AG09309 (cell line): ENCODE data around the gene NR1I2.

Source experiments
- DNase-seq: peaks from one replicate; pipeline ENCODE4 v3.0.0-alpha.2; 2010; ENCODE audit warnings: low read depth
- H3K4me3 ChIP-seq: 2 replicates; pipeline ENCODE4 v1.5.1; 2011; ENCODE audit warnings: mild to moderate bottlenecking, low read depth, low read length, moderate library complexity; ENCODE audit not compliant: control insufficient read depth
- TF ChIP-seq, protein P1 (sequence below): IDR thresholded peaks from 2 replicates; pipeline ENCODE4 v1.5.1; 2011; ENCODE audit warnings: mild to moderate bottlenecking, low read depth, low read length, inconsistent platforms; ENCODE audit not compliant: insufficient read depth, control insufficient read depth; ENCODE audit errors: missing control alignments

The NR1I2 gene

DNA sequence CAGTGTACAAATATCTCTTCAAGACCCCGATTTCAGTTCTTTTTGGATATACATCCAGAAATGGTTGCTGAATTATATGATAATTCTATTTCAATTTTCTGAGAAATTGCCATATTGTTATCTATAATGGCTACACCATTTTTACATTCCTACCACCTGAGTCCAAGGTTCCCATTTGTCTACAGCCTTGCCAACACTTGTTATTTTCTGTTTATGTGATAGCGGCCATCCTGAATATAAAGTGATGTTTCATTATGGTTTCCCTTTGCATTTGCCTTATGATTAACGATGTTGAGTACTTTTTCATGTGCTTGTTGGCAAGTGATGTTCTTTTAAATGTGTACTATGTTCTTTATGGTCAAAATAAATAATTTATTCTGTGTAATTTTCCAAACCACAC, 8.5 kb downstream of the NR1I2 start:
- H3K4me3 ChIP-seq = no peak overlapping the region
- no peak for DNase-seq
- TF ChIP-seq, protein P1, sequence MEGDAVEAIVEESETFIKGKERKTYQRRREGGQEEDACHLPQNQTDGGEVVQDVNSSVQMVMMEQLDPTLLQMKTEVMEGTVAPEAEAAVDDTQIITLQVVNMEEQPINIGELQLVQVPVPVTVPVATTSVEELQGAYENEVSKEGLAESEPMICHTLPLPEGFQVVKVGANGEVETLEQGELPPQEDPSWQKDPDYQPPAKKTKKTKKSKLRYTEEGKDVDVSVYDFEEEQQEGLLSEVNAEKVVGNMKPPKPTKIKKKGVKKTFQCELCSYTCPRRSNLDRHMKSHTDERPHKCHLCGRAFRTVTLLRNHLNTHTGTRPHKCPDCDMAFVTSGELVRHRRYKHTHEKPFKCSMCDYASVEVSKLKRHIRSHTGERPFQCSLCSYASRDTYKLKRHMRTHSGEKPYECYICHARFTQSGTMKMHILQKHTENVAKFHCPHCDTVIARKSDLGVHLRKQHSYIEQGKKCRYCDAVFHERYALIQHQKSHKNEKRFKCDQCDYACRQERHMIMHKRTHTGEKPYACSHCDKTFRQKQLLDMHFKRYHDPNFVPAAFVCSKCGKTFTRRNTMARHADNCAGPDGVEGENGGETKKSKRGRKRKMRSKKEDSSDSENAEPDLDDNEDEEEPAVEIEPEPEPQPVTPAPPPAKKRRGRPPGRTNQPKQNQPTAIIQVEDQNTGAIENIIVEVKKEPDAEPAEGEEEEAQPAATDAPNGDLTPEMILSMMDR = no peak

- TF ChIP-seq, protein P1 = no peak
- no peak for DNase-seq
- no peak overlapping the region for H3K4me3 ChIP-seq
These were observed 10.4 kb downstream of the NR1I2 start for GRCh38 chr3:119792270-119792669.

DNA sequence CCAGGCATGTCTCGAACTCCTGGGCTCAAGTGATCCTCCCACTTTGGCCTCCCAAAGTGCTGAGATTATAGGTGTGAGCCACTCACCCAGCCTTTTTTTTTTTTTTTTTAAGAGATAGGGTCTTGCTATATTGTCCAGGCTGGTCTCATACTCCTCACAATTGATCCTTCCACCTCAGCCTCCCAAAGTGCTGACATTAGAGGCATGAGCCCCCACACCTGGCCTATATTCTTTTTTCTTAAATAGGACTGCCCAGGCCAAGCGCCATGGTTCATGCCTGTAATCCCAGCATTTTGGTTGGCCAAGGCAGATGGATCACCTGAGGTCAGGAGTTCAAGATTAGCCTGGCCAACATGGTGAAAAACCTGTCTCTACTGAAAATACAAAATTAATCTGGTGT, 12.5 kb downstream of the NR1I2 start:
- DNase-seq = no peak
- TF ChIP-seq, protein P1 = no peak
- no peak overlapping the region for H3K4me3 ChIP-seq

- TF ChIP-seq, protein P1 = no peak
- DNase-seq = no peak
- H3K4me3 ChIP-seq = no peak overlapping the region
These were observed 13.2 kb downstream of the NR1I2 start for GRCh38 chr3:119794971-119795612.

GRCh38 chr3:119795849-119796248, 13.9 kb downstream of the NR1I2 start:
- H3K4me3 ChIP-seq = no peak overlapping the region
- TF ChIP-seq, protein P1 = no peak
- no peak for DNase-seq

GRCh38 chr3:119796368-119796767, 14.5 kb downstream of the NR1I2 start:
- no peak overlapping the region for H3K4me3 ChIP-seq
- DNase-seq = no peak
- TF ChIP-seq, protein P1 = no peak
